ENCODE measurements around the gene GRIK1.

GRIK1 gene

GRCh38 chr21:29580732-29581285, 359.0 kb downstream of the GRIK1 start:
- no peak for DNase-seq

DNA sequence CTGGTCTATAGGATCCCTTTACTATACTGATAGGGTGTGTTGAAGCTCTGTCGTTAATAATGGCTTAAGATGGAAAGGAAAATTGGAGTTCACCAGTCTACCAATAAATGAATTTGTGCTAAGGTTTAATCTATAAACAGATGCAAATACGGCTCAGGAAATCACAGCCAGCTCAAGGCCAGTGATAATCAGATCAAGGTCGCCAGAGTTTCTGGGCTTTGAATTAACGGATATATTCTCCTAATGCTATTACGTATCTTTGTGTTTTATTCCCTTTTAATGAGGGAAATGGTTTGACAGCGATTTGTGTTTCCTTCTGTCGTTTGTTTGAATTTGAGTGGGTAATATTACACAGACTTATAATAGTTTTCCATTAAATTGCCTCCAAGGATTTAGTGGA, 361.5 kb downstream of the GRIK1 start:
- DNase-seq: no peak

DNA sequence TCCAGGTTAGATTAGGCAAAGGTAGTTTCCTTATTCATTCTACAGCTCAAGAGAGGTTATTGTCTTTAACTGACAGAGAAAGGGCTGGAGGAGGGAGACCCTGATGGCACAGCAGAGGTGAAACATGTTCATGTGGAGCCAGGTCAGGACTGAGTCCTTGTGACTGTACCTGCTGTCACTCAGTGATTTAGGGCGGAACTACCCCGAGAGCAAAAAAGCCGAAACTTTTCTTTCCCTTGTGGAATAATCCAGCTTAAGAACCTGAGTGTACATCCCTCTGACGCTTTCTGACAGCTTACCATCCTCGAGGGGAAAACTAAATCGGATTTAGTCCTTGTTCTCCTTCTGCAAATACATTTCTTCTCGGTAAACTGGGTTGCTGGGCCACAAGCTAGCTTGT, 367.8 kb downstream of the GRIK1 start:
- no peak for DNase-seq

DNA sequence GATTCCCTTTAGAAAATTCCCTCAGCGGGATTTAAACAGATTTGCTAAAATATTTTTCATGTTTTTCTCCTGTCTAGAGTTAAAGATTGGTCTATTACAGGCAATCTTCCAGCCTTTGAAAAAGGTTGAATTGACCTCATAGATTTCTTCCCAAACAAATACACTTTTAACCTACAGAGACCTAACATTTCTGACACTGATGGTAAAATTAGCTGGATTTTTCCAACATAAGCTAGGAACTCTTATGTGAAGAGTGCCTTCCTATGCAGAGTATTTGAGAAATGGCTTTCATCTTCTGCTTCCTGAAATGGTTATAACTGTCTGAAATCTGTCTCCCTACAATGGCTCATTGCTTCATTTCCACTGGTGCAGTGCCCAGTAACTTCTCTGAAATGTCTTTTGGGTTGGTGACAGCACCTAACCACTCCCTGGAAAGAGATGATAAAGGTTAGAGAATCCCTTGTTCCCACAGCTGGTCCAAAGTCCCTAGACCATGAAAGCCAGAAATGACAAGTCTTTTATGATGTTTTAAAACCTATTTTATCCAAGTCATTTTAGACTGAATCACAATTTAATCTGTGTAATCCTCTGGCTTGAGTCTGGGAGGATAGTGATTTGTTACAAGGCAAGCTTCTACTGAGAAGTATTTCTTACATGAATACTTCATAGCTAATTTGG, 371.6 kb downstream of the GRIK1 start:
- DNase-seq: no peak

GRCh38 chr21:29557931-29558725, 381.7 kb downstream of the GRIK1 start:
- no peak for DNase-seq

DNA sequence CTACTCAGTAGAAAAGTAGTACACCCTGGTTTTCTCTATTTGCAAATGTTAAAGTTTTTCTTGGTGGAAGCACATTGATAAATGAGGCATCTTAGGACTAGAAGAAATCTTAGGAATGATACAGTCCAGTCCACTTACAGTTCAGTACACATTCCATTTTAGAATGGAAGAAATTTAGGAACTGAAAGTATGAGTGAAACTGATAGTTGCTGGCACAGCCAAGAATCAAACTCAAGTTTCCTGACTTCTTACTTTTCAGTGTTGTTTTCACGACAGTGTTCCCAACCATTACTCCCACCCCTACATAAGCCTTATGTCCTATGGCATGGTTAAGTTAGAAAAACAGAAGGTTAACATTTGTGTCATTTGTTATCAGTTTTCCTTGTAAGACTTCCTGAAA, 382.6 kb downstream of the GRIK1 start:
- DNase-seq: no peak

DNA sequence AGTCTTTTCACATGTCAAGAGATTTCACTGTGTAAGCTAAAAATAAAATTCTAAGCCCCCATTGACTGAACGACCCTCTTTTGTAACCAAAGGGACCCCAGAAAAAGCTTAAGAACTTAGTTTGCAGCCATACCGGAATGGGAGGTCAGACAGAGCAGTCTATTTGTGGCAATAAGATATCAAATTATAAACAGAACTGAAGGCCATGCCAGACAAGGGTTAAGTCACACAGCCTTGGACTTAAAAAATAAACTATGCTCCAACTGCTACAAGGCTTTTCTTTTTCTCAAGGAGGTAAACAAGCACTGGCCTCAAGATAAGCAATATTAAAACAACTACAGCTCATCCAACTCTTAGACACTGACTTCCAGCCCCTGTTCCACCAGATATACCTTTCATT, 384.2 kb downstream of the GRIK1 start:
- DNase-seq: no peak

- DNase-seq: no peak
Observed at GRCh38 chr21:29550205-29550604, 389.6 kb downstream of the GRIK1 start.

DNA sequence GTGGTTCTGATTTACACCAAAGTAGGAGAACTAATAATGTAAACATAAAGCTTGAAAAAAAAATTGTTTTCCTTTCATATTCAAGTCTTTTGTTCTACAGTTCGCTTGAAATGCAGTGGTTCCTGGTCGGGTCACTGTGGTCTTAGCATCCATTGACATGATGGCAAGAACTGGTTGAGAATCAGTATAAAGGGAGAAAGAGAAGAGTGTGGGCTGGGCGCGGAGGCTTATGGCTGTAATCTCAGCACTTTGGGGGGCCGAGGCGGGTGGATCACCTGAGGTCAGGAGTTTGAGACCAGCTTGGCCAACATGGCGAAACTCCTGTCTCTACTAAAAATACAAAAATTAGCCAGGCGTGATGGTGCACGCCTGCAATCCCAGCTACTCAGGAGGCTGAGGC, 390.2 kb downstream of the GRIK1 start:
- DNase-seq: no peak

GRCh38 chr21:29547998-29548397, 391.8 kb downstream of the GRIK1 start:
- DNase-seq: no peak

GRCh38 chr21:29546071-29546470, 393.7 kb downstream of the GRIK1 start:
- no peak for DNase-seq

- no peak for DNase-seq
Observed at GRCh38 chr21:29540289-29540688, 399.5 kb downstream of the GRIK1 start.

DNA sequence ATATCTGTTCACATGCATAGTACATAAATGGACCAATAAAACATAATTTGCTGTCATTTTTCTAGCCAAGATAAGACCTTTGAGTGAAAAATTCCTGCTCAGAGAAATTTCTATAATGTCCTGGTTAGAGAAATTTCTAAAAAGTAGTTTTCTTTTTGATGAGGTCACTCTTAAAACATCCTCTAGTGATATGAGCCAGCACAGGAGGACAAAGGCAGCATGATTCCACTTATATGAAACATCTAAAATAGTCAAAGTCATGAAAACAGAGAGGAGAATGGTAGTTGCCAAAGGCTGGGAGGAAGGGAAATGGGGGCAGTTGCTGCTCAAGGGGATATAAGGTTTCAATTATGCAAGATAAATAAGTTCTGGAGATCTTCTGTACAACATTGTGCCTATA, 401.7 kb downstream of the GRIK1 start:
- DNase-seq: no peak

DNA sequence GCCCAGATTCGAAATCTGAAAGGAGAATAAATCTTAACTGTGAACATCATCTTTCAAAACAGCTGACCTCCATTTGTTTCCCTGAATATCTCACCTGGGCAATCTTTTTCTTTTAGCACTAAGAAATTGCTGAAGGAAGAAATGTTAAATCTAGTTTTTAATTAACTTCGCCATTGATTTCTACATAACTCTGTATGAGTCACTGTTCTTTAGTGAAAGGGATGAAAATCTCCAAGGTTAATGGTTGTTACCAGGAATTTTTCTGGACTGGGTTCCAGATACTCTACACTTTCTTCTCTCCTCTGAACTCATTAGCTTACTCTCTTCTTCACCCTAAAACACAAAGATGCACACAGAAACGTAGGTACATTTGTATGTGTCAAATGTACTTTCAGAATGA, 405.3 kb downstream of the GRIK1 start:
- no peak for DNase-seq

DNA sequence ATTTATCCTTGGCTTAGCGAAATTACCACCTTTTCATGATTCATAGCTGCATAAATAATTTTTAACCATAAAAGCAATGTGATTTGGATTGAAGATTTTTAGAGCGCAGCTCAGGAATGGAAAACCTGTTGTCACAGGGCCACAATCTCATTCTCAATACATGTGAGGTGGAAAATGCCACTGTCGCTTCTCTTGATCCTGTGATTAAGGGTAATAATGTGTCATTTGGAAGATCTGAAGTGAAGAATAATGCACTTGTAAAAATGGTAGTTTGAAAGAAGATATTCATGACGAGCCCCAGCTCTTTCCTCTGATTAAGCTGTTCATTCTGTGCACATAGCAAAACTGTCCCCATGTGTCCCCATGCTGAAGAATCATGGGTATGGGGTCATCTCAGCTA, 410.7 kb downstream of the GRIK1 start:
- no peak for DNase-seq

- DNase-seq: no peak
Observed at GRCh38 chr21:29526545-29526944, 413.3 kb downstream of the GRIK1 start.

DNA sequence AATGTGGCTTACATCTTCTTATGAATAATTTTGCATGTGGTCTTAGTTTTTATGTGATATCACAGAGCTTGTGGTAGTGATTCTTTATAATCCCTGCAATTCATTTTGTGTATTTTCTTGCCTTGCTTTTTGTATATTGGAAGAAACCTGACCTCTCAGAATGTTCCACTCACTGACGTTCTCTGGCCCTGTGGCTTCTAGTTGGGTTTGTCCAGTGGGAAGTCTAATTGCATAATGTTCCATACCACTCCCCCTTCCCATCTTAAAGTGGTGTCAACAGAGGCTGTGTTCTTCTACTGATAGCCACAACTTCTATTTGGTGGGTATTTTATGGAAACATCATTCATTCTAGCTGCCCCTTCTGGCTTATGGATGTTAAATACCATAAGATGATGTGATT, 415.7 kb downstream of the GRIK1 start:
- no peak for DNase-seq

GRCh38 chr21:29523646-29524045, 416.1 kb downstream of the GRIK1 start:
- peak in 1 of 2 experiments; percentile 4 for DNase-seq

DNA sequence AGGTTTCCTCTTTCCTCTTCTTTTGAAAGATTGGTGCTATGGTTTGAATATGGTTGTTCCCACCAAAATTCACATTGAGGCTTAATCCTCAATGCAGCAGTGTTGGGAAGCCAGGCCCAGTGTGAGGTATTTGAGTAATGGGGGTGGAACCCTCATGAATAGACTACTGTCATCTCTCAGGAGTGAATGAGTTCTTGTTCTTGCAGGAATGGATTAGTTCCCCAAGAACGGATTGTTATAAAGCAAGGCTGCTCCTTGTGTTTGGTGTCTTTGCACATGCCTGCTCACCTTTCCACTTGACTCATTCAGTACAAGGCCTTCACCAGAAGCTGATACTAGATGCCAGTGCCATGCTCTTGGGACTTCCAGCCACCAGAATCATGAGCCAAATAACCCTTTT, 417.9 kb downstream of the GRIK1 start:
- no peak for DNase-seq

DNA sequence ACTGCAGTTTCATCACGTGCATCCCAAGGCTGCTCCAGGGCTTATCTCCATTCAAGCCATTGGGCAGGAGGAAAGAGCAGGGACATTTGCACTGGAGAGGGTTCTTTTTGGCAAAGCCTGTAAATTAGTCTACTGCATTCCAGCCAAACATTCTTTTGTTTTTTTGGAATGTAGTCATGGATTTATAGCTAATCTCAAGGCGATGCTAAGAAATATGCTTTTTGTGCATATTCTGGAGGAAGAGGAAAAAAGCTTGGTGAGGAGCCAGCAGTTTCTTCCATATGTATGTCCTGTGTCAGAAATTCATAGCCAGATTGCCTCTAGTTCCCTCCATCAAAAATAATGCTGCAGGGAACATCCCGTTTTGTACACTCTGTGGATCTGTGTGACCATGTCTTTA, 419.6 kb downstream of the GRIK1 start:
- no peak for DNase-seq

DNA sequence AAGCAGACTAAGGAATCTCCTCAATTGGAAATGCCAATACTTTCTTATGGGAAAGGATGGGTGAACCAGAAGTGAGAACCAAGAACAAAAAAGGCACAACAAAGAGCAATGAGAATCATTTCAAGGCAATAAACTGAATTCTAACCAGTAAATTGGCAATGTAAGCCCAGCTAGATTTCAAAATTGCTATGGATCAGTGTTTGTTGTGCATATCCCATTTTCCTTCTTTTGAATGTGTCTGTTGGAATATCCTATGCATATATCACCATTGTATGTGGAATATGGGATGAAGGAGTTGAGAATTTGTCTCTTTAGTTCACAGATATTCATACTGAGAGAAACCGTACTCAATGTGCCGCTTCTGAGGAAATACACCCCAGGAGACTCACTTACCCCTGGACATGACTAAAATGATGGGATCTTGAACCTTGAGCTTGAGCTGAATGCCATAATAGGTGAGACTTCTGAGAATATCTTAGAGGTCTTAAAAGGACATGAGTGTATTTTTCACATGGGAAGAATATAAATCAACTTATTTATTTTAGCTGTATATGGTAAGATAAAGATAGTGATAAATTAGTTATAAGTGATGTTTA, 425.0 kb downstream of the GRIK1 start:
- DNase-seq: no peak

DNA sequence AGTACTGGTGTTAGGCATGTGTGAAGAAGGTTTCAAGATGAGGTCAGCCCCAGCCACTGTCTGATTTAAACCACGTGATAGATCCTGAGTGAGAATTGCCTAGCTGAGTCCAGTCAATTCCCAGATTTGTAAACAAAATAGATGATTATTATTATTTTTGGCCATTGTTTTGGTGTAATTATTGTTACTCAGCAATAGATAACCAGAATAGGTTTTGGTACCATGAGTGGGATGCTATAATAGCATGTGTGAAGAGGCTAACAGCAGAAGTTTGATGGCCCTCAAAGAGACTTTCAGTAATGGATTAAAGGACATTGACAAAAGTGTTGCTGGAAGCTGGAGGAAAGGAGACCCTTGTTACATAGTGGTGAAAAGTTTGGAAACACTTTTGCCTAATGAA, 426.3 kb downstream of the GRIK1 start:
- no peak for DNase-seq

GRCh38 chr21:29511096-29511495, 428.7 kb downstream of the GRIK1 start:
- DNase-seq: no peak

GRCh38 chr21:29509121-29509520, 430.7 kb downstream of the GRIK1 start:
- no peak for DNase-seq
